GM12878 (cell line): ENCODE data around the gene CIAO1. TPM values are rescaled to one million over a fixed set of nuclear protein-coding genes. Genes with fewer than 3 reads are reported as not detected.

Experiments used
- ATAC-seq: fragments of 200-7000 bp; cut with Tn5 transposase; 3 replicates; pipeline ENCODE4 v1.9.1; 2020; ENCODE audit warnings: mild to moderate bottlenecking, moderate library complexity
- BruUV-seq: library from RNA; stranded (reverse); fragments of 400-500 nt; replicated peaks from 2 replicates; lab custom pipeline; 2021; lab: Mats Ljungman, UMichigan
- CTCF ChIA-PET: fragments of 300-600 bp; sonication (Branson Sonifier 250); formaldehyde crosslinking; extraction: SDS; loops from one replicate; lab custom pipeline; 2021; ENCODE audit warnings: inconsistent platforms; lab: Yijun Ruan, JAX
- POLR2A ChIA-PET: fragments of 350-600 bp; formaldehyde crosslinking; extraction: SDS; loops from one replicate; lab custom pipeline; 2021; ENCODE audit warnings: inconsistent platforms; lab: Charles Lee
- RAD21 ChIA-PET: fragments of 300-600 bp; sonication (Branson Sonifier 250); formaldehyde crosslinking; loops from one replicate; lab custom pipeline; 2023; ENCODE audit warnings: antibody characterized with exemption; ENCODE audit not compliant: unreplicated experiment; lab: Charles Lee
- SMC1A ChIA-PET: fragments of 300-600 bp; sonication (Branson Sonifier 250); formaldehyde crosslinking; loops from one replicate; lab custom pipeline; 2023; ENCODE audit not compliant: unreplicated experiment, uncharacterized antibody; lab: Charles Lee
- DNase-seq: peaks from one replicate; pipeline ENCODE4 v3.0.0-alpha.2; 2011; ENCODE audit warnings: low read depth, low spot score
- FAIRE-seq: peaks from 3 replicates; lab custom pipeline; 2011; peaks lifted over from hg19 to GRCh38; lab: Jason Lieb, UNC
- H2AFZ ChIP-seq: 2 replicates; pipeline ENCODE4 v1.6.0; 2011; ENCODE audit warnings: low read depth, low read length, control low read depth; ENCODE audit not compliant: control insufficient read depth
- H3K27ac ChIP-seq: 2 replicates; pipeline ENCODE4 v1.5.1; 2011; ENCODE audit warnings: control low read depth; ENCODE audit not compliant: control insufficient read depth, insufficient read depth
- H3K27me3 ChIP-seq, 2 experiments: replicated peaks in 1 of 2; 2 replicates each; pipeline versions ENCODE4 v1.6.0 to v1.6.1; 2011; ENCODE audit warnings: low read length in 1 of 2; ENCODE audit not compliant: control insufficient read depth in 2 of 2, insufficient read depth in 2 of 2
- H3K36me3 ChIP-seq, 2 experiments: 2 replicates each; pipeline ENCODE4 v1.5.1; 2011; ENCODE audit warnings: low read length in 1 of 2; ENCODE audit not compliant: control insufficient read depth in 2 of 2, insufficient read depth in 2 of 2
- H3K4me1 ChIP-seq: 2 replicates; pipeline ENCODE4 v1.6.1; 2011; ENCODE audit warnings: mild to moderate bottlenecking, low read length, moderate library complexity, mixed read lengths; ENCODE audit not compliant: control insufficient read depth, insufficient read depth
- H3K4me2 ChIP-seq: 2 replicates; pipeline ENCODE4 v1.6.0; 2011; ENCODE audit warnings: control low read depth; ENCODE audit not compliant: control insufficient read depth, insufficient read depth
- H3K4me3 ChIP-seq: fragments of 200-600 bp; sonication (generic); 2 replicates; pipeline ENCODE4 v1.5.1; 2016
- H3K79me2 ChIP-seq: 2 replicates; pipeline ENCODE4 v1.6.0; 2011; ENCODE audit warnings: low read length; ENCODE audit not compliant: control insufficient read depth, insufficient read depth
- H3K9ac ChIP-seq: 2 replicates; pipeline ENCODE4 v1.8.0; 2011; ENCODE audit warnings: low read length, control low read depth, mixed read lengths; ENCODE audit not compliant: control insufficient read depth, insufficient read depth
- H3K9me3 ChIP-seq: replicated peaks from 3 replicates; pipeline ENCODE4 v1.5.1; 2011; ENCODE audit warnings: mild to moderate bottlenecking, low read length; ENCODE audit not compliant: control insufficient read depth, insufficient read depth
- H4K20me1 ChIP-seq: 2 replicates; pipeline ENCODE4 v1.6.0; 2011; ENCODE audit not compliant: control insufficient read depth, insufficient read depth
- KAT2A ChIP-seq: conservative IDR thresholded peaks from 2 replicates; pipeline ENCODE4 v1.6.1; 2011; ENCODE audit warnings: low read depth, low read length; ENCODE audit not compliant: control insufficient read depth
- RELA ChIP-seq: fragments of 450-650 bp; IDR thresholded peaks from 2 replicates; pipeline ENCODE4 v1.8.0; 2014; ENCODE audit warnings: borderline replicate concordance; ENCODE audit not compliant: partially characterized antibody
- SP1 ChIP-seq: IDR thresholded peaks from one replicate; pipeline ENCODE4 v1.6.1; 2011; ENCODE audit warnings: low read depth, low read length
- WGBS: methylation state at CpG from one replicate; pipeline ENCODE4 v1.1.6; 2016; ENCODE audit warnings: low lambda C conversion rate; ENCODE audit not compliant: insufficient replicate concordance, insufficient coverage; ENCODE audit errors: missing lambda C conversion rate; 5-methylcytosine and 5-hydroxymethylcytosine counted together
- in situ Hi-C: fragments of 300-500 bp; cut with MboI; formaldehyde crosslinking; loops from 9 replicates; pipeline ENCODE4 v1.14.3; 2018; ENCODE audit warnings: mixed read lengths
- intact Hi-C: fragments of 100-400 bp; cut with micrococcal nuclease; formaldehyde crosslinking; loops from one replicate; pipeline ENCODE4 v1.14.2; 2022; ENCODE audit not compliant: unreplicated experiment
- polyA plus RNA-seq, 11 experiments: library from polyadenylated mRNA; depleted of rRNA in 4 of 11; unstranded in 6 of 11; stranded (reverse) in 5 of 11; fragments of >200 nt; fragmentation: Nextera tagmentation in 4 of 11; fragmentation: Illumina TruSeq in 1 of 11; extraction: Ambion mirVana in 4 of 11; extraction: Trizol in 1 of 11; gene quantifications; 1 replicate in 1 of 11; 2 replicates in 10 of 11; pipeline versions ENCODE4 v1.2.1 to v1.2.3, GENCODE V29; 2011 to 2016; ENCODE audit warnings: inconsistent platforms in 2 of 11, missing spikeins in 2 of 11, low read depth in 1 of 11
- total RNA-seq, 4 experiments: library from RNA; depleted of rRNA in 3 of 4; stranded (reverse); fragments of >200 nt in 3 of 4; fragmentation: Illumina TruSeq in 1 of 4; extraction: Trizol in 1 of 4; gene quantifications; 2 replicates each; pipeline versions ENCODE4 v1.2.1 to v1.2.3, GENCODE V29; 2013 to 2021
- TF ChIP-seq, protein P1 (sequence below): IDR thresholded peaks from 2 replicates; pipeline ENCODE4 v1.6.1; 2012; ENCODE audit warnings: low read depth, low read length, improper control_type of control experiment

Gene CIAO1
- total and polyA plus RNA-seq, 10 of the 15 experiments (the other 5 are each of a cell fraction or from before 2014, with no cell fraction given), result 8.3 to 89.4 (median 63.4) TPM

GRCh38 chr2:96320326-96320725 is 54.3 kb downstream of the CIAO1 start:
- Histone ChIP-seq H3K4me2 (peak overlapping the region; percentile 95), H2AFZ (no peak overlapping the region; the same call in 1 of the 2 replicates), H3K27me3 (no peaks in the 10 kb centered on the region)
- DNase-seq (no peak), ATAC-seq (no peak)
- no TSS peak for BruUV-seq
- SMC1A ChIA-PET, result interaction anchor here (0.6 to 13.4 kb wide), 9 partner anchors 7 to 68 kb away, joined by 3 to 231 read pairs (median 4); partner anchors contain the start of genes NCAPH and SNRNP200
- TF ChIP-seq RELA, result no peak
- TF ChIP-seq, protein P1, sequence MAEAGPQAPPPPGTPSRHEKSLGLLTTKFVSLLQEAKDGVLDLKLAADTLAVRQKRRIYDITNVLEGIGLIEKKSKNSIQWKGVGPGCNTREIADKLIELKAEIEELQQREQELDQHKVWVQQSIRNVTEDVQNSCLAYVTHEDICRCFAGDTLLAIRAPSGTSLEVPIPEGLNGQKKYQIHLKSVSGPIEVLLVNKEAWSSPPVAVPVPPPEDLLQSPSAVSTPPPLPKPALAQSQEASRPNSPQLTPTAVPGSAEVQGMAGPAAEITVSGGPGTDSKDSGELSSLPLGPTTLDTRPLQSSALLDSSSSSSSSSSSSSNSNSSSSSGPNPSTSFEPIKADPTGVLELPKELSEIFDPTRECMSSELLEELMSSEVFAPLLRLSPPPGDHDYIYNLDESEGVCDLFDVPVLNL, result no peak
- TF ChIP-seq SP1, result no peak
- TF ChIP-seq KAT2A, result no peak
- TF ChIP-seq, all 136 proteins: peak for 0
- H3K36me3 ChIP-seq, result no peaks in the 10 kb centered on the region
- H3K9me3 ChIP-seq, result no peaks in the 10 kb centered on the region
- POLR2A ChIA-PET, result interaction anchor here (0.5 to 7.7 kb wide), 16 partner anchors 11 to 217 kb away, joined by 3 to 151 read pairs (median 4); partner anchors contain the start of genes NCAPH, SNRNP200 and STARD7
- H4K20me1 ChIP-seq, result no peaks in the 10 kb centered on the region
- no peak for FAIRE-seq
- RAD21 ChIA-PET, result interaction anchor here (1.0 to 4.7 kb wide), 12 partner anchors 9 to 538 kb away, joined by 3 to 44 read pairs (median 6); partner anchors contain the start of genes ANKRD39, NCAPH, SNRNP200 and STARD7
- in situ Hi-C loops, result no loop called here
- CTCF ChIA-PET, result interaction anchor here (0.8 to 2.6 kb wide), 10 partner anchors 12 to 328 kb away, joined by 3 to 8 read pairs (median 4); partner anchors contain the start of genes ANKRD36C and STARD7
- intact Hi-C loops, result loop anchor here (2.0 to 5.0 kb wide), 3 partner anchors 14 to 113 kb away; partner anchors contain the start of genes CIAO1, STARD7 and TMEM127
- 42% methylated on average over 3 of the region's 3 CpGs for WGBS
- peak overlapping the region; percentile 90 for H3K4me3 ChIP-seq
- peak overlapping the region; percentile 77 for H3K9ac ChIP-seq
- peaks cover 22% of the 10 kb centered on the region for H3K79me2 ChIP-seq
- H3K4me1 ChIP-seq, result peaks cover 33% of the 10 kb centered on the region
- peak overlapping the region; percentile 88; the same call in 1 of the 2 replicates for H3K27ac ChIP-seq
